SHP77 treated with DMSO at 0.1 percent for 48 hours (cell line): Measurements from ENCODE around the gene RRAGD.

Source experiments
- DNase-seq: peaks from one replicate; lab custom pipeline; 2025; lab: John Stamatoyannopoulos, UW

RRAGD gene

DNA sequence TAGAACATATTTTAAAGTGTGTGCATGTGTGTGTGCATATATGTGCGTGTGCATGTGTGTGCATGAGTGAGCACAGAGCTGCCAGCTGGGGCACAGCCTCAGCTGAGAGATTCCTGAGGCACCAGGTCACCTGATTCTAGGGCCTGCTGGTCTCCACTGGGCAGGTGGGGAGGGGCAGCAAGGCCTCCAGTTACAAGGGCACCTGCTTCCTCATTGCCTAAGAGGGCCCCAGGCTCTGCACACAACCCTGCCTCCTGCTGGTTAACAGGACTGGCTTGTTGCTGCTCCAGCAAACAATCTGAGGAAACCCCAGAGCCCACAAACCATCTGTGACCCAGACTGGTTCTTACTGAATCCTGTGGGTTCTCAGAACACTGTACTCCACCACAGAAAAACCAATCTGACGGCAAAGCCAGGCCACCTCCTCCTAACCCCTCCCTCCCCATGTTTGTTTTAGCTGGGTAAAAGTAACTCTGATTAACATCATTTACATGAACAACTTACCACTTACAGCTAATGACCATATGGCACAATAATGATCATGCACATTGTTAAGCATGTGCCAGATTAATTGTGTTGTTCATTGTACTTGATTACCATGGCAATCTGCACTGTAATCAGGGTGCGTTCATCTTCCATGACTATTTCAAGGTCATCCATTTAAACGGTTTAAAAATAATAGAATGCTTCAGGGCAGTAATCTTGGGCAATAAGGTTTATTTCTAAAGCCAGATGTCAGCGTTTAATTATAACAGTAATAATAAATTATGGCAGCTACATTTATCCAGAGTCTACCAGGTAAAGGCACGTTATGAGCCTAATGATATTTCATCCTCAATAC is 36.4 kb downstream of the RRAGD start:
- DNase-seq: peak; percentile 89

DNA sequence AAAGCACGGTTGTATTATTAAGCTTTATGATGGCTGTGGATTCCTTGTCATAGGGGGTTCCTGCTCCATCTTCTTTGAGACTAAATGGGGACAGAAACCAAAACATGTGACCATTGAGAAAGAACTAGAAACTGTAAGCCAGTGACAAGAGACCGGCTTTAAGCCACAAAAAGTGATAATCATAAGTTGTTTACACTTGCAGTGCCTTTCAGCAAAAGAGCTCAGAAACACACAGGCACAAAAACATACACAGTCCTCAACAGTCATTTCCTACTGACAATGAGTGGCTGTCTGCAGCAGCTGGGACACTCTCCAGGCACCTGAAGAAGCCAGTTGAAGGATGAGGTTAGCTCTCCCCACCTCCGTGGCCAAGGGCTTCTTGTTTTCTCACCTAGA is 39.6 kb downstream of the RRAGD start:
- no peak for DNase-seq

DNA sequence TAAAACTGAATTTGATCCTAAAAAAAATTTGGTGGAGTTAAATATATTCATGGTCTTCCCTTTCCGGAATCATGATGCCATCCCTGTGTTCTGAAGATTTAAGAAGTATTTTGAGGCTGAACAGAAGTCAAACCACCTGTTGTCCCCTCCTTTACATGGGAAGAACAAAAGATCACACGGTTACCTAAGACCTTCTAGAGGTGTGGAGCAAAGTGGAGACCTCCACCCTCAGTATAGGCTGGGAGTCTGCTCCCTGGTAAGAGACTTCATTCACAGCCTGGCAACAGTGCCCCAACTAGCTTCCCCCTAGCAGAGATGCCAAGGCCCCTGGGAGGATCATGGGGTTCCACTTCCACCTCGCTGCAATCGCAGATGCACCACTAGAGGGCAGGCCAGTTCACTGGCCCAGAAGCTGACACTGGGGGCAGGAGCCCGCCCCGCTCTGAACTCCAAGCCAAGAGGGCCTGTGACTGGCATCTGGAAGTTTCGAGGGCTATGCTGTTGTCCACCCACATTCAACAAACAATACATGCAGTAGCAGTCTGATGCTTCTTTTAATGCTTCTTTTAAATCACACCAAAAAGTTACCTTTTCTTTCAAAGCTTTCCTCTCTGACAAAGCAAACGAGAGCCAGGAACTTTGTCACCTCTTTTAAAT is 40.1 kb downstream of the RRAGD start:
- peak; percentile 28 for DNase-seq

DNA sequence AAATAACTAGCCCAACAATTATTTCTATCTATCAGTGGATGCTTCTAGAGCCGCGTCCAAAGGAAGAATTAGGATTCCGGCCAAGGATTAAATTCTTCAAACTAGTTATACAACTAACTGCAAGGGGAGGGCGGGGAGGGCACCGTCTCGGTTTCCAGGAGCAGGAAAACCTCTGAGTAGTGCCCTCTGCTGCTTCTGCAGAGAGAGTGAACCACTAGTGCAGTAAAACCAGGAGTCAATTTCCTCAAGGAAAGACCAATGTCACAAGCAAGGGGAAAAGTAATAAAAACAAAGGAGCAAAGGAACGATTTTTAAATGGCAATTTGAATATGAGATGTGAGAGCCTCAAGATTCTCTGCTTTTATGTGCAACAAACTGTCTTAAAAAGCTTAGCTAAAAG is 43.1 kb downstream of the RRAGD start:
- DNase-seq: no peak

DNA sequence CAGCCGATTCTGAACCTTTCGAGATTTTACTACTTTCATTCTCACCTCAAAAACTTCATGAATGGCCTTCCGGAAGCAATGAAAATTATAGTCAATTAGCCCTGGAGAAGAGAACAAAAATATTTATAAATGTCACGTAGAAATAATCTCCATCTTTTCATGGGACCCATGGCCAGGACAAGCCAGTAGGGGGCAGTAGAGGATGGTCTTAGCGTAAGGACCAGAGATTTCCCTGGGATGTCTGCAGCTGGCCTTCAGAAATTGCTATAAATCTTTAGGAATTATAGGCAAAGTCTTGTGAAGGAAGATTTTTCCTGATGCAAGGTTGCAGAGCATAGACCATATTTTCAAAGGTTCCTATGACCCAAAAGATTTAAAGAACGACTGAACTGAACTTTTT is 44.0 kb downstream of the RRAGD start:
- no peak for DNase-seq

DNA sequence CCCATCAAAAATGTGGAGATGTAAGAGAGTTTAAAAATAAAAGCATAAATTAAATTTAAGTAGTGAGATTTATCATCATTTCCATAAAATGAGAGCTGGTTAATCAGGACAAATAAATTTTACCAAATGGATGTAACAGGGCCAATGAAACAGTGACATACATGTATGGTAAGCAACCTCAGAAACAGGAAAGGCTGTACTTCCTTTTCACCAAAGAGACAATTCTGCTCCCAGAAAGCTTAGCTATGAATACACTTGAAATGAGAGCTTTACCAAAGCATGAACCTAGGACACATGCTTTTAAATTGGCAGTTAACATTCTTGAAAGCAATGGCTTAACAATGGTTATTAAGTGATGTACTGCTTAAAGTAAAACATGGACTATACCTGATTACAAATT is 47.5 kb downstream of the RRAGD start:
- no peak for DNase-seq

DNA sequence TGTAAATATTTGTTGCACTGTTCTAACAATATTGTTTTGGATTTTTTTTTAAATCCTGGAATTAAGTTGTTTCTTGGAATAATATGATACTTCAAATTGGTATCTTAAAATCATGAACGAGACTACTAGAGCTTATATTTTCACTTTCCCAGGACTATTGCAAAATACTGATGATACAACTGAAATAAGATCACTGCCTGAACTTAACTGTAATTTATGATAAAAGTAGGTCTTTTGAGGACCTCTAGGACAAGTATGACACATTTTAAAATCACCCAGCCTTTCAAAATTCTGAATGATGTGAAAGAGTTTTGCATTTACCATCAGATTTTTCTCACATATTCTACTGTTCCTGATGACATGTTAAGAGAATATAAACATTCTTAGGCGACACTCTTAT is 50.9 kb downstream of the RRAGD start:
- no peak for DNase-seq

DNA sequence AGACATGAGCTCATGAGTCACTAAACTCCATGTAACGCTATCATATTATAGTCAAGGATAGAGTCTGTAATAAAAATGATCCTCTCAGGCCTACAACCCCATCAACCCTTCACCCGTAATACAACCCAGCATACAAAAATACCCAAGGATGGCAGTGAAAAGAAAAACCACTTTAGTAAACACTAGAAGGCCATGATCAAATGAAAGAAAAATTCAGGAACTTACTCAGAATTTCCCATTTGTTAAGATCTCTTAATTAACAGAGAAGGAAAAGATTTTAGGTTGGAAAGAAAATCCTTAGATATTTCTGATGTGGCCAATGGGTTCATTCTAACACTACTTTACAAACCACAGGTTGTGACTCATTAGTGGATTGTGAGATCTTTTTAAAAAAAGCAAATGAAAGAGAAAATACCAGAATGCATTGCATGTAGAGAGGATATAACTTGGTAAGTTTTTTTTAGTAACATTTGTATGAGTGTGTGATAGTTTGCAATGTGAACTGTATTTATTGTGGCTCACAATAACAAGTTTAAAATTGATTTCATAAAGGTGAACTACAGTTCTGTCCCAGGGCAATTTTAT is 51.6 kb downstream of the RRAGD start:
- no peak for DNase-seq

DNA sequence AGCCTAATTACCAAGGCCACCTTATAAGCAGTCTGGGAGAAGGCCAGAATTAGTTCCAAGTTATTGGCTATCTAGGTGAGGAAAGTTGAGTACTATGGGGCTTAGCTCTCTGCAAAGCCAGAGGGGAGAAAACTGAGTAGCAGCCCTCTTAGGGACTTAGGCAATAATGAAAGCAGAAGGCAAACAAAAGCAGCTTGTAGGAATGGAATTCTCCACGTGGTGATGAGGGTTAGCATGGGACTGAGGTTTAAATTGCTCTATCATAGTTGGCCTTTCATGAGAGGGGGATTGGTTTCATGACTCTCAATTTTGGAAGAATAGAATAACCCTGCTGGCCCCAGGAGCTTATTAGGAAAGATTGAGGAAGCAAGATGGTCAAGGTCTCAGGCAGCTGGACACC is 52.5 kb downstream of the RRAGD start:
- no peak for DNase-seq

DNA sequence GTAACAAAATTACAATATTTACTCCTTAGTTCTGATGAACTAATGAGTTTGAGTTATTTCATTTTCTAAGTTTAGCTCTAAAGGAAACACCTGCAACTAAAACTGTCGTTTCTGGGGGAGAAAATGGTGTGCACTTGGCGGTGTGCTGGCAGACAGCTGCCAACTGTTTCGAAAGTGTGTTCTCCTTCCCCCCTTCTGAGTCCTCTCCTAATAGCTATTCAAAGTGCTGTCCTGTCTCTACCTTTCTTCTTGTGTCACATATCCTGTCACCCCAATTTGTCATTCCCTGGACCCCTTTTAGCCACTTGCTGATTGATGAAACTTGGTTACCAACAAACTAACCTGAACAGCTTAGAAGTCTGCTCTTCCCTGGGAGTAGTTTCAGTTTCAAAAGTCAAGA is 54.7 kb downstream of the RRAGD start:
- no peak for DNase-seq

DNA sequence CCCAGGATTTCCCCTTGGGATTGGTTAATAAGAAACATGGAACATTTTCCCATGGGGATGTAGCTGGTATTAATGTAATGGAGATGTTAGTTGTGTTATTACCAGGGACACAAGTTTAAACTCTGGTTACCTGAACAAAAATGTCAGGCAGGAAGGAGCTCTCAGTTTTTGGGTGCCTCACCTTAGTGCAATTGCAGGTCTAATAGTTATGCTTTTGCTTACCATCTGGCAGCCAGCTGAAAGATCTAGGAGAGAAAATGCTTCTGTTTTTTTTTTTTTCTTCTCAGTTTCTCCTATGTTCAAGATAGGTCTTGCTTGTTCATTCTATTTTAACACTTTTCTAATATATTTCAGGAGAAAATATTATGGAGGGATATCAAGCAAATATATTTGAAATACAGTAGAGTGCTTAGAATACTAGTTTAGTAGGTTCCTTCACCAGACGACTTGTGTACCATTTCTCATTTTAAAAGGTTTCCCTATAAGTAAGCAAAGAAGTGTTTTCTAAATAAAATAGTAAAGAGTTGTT is 55.4 kb downstream of the RRAGD start:
- DNase-seq: no peak

DNA sequence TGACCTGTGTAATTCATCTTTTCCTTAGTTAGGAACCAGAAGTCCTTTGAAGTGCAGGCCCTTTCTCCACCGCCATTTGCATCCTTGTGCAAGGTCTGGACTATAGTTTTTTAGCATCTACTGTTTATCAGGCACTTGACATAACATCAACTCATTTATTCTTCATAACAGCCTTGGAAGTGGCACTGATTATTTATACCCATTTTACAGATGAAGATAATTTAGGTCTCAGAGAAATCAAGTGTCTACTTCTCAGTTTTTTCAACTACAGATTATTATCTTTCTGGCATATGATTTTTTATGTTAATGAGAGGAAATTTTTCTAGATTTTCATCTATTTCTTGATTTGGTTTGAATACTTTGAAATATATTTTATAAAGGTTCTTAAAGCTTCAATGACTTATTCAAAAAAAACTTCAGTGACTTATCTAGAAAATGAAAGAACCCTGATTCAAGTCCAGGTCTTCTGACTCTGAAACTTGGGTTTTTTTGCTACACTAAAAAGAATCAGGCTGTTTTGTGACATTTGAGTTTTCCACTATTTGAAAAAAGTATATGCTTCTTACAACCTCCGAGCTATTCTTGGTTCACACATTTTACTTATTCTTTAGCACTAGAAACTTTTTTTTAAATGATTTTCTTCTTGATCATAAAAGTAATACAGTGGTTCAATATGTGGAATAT is 56.4 kb downstream of the RRAGD start:
- no peak for DNase-seq

DNA sequence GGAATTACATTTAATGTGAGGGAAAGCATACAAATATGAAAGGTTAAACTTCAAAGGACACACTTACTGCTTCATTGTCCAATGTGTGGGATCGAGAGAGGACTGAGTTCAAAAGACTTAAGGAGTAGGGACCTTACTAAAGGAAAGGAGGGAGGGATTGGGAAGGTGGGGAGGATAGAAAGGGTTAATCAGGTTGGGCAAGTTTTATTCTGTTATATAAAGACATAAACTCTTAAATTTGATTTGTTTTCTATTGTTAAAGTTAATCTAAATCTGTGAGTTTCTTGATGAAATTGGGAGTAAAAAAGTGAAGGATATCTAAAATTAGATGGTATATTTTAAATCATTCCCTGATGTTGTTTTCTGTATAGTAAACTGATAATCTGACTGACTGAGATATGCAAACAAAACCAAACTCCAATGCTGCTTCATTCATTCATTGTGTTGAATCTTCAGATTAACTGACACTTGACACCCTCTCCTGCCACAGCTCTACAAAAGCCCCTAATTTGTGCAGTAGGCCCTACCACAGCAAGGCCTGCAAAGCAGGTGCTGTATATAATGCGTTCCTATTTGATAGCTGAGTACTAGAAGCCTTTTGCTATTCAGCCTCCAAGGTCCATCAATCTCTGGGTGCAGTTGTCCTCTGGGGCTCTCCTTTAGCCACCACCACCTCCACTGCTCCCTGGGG is 58.2 kb downstream of the RRAGD start:
- DNase-seq: peak; percentile 49

DNA sequence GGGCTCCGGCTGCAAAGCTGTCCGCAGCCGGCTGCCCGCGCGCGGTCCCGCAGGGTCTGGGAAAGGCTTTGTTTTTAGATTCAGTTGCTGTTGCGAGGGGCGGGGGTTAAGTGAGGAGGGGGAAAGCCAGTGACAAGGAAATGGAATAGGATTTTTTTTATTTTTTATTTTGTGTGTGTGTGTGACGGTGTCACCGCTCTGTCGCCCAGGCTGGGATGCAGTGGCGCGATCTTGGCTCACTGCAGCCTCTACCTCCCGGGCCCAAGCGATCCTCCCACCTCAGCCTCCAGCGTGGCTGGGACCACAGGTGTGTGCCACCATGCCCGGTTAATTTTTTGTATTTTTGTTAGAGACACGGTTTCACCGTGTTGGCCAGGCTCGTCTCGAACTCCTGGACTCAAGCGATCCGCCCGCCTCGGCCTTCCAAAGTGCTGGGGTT is 58.9 kb downstream of the RRAGD start:
- DNase-seq: no peak

DNA sequence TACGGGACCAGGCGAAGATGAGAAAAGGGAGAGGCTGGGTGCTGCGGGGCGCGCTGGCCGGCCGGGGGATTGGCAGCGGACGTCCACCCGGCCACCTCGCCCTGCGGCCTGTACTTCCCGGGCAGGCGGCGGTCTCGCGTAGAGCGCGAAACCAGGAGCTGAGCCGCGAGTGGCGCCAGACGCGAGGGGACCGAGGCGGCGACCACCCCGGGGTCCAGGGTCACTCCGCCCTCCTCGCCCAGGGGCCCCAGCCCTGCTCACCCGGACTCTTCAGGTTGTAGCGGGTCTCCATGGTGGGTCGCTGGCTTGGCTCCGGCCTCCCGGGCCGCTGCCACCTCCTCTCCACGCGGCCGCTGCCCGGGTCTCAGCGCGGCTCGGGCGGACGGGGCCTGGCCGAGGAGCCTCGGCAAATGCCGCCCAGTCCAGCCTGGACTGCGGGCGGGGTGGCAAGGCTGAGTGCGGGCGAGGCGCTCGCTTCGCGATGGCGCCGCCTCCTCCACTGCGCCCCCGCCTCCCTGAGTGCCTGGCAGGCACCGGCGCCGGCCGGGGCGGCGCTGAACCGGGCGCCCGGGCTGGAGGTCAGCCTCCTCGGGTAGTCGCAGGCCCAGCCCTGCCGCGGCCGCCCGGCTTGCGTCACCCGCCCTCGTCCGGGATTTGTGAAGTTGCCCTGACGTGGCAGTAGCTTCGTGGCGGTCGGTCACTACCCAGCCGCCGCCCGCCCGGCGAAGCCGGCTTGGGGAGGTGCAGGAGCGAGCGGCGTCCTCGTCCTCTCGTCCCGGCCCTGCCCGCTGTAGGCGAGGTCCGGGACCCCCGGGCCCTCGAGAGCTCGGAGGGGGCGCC is 59.6 kb downstream of the RRAGD start, which contains the start of gene UBE2J1:
UBE2J1 (minus strand) TSS at position 445 of the 840 bp plus-strand sequence; CDS start at position 292, 153 bp downstream.
- no peak for DNase-seq

DNA sequence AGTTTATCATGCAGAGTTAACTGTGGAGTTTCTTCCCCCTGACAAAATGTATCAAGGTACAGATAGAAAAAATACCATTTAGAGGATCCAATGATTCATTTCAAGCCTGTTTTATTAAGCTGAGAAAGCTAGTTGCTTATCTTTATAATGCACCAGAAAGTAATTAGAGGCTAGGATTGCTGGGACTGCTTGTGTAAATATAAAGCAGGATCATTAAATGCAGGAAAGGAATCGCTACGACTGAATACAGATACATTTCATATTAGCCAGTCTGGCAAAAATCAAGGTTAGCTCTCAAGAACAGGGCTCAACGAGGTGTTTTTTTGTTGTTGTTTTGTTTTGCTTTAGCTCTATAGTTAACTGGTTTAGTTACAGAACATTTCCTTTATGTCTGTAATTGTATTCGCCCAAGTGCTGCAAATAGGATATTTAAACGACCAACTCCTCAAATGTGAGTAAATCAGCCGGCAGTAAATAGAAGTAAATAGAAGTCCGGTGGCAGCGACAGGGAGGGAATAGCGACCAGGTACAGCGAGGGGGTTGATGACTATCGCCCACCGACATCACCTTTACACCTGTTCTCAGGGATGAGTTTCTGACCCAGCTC is 60.3 kb downstream of the RRAGD start:
- no peak for DNase-seq

DNA sequence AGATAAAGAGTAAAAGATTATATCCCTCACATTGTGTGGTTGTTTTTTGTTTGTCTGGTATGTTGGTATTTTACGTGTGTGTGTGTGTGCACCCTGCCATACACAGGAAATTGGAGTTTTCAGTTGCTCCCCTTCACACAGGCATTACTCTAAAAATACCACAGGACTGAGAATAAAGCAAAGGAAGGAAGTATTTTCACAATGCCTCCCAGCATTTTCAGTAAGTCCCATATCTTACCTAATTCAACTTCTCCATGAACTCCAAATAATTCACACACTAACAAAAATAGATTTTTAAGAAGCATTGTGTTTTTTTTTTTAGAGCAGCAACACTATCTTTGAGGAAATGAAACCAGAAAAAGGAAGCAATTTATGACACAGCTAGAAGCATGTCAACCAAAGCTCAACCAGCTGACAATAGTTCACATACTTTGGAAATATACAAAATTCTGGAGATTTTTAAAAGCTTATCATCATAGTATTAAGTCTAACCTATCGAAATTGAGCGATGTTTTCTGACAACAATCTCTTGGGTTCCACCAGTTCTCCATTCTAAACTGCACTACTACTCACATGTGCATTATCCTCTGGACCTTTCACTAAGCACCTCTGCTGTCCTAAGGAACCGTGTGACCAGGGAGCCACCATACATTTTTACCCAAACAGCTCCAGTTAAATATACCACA is 61.6 kb downstream of the RRAGD start:
- no peak for DNase-seq

DNA sequence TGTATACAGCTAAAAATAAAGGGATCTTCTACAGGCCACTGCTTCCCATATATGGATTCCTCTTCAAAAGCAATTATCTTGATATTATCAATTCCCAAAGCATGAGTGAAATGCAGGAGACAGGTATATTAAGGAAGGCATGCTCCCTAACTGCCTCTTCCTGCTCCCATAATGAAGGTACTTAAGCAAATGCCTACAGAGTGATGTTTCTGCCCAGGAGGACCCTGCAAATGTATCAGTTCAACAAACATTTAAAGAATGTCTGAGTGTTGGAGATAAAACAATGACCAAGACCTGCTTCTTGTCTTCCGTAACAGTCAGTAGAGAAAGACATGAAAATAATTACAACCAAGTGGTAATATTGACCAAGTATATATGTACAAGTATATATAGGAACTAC is 63.7 kb downstream of the RRAGD start:
- no peak for DNase-seq

DNA sequence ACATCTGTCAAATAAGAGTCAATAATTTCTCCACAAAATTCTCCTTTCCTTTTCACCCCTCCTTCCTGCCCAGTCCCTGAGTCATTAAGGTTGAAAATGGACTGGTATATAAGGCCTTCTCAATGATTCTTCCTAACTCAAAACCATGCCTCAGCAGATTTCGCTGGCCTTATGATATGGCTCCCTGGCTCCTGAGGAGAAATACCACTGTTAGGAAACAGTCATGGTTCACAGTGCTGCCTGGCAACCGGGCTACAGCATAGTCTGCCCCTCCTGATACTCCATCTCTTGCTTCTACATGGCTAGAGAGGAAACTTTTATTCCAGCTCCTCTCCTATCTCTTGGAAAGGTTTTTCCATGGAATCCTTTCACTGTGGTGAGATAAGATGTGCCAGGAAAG is 64.2 kb downstream of the RRAGD start:
- no peak for DNase-seq

DNA sequence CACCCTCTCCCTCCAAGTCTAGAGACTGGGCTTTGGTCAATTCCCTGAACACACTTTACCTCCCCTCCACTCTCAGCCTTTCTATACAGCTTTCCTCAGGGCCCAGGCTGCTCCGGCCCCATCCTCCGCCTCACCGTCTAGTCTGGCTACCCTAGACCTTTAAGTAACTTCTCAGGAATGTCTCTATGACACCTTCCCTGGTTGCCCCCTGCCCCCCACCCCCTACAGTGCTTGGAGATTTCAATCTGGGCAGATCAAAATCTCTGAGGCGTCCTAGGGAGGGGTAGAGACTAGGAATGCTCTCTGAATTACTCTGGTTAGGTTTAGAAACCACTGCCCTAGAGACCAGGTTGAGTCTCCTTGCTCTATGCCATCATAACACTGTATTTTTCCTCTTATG is 65.6 kb downstream of the RRAGD start:
- no peak for DNase-seq
